OCI-LY1 (cell line): ENCODE results near the gene RAB38.

ENCODE experiments used
- H2AFZ ChIP-seq: fragments of 200-600 bp; sonication (generic), shearing (Covaris generic); 2 replicates; pipeline ENCODE4 v1.6.0; 2014; ENCODE audit warnings: antibody characterized with exemption, mild to moderate bottlenecking, low read length
- H3F3A ChIP-seq: fragments of 200-600 bp; sonication (generic), shearing (Covaris generic); 2 replicates; pipeline ENCODE4 v1.6.0; 2014; ENCODE audit warnings: mild to moderate bottlenecking, antibody characterized with exemption, low read length, moderate library complexity; ENCODE audit not compliant: insufficient read depth
- H3K27ac ChIP-seq: fragments of 200-600 bp; sonication (generic); 2 replicates; pipeline ENCODE4 v1.5.1; 2014; ENCODE audit warnings: low read length, mixed run types, mild to moderate bottlenecking, low read depth; ENCODE audit not compliant: poor library complexity, severe bottlenecking
- H3K27me3 ChIP-seq: fragments of 200-600 bp; sonication (generic); 2 replicates; pipeline ENCODE4 v1.6.0; 2014; ENCODE audit warnings: antibody characterized with exemption, mild to moderate bottlenecking, low read length, moderate library complexity; ENCODE audit not compliant: insufficient read depth
- H3K36me3 ChIP-seq: fragments of 200-600 bp; sonication (generic); 2 replicates; pipeline ENCODE4 v1.6.1; 2014; ENCODE audit warnings: mild to moderate bottlenecking, antibody characterized with exemption, low read length, moderate library complexity, mixed read lengths; ENCODE audit not compliant: insufficient read depth
- H3K4me1 ChIP-seq: fragments of 200-600 bp; sonication (generic); 2 replicates; pipeline ENCODE4 v1.5.1; 2014; ENCODE audit warnings: mild to moderate bottlenecking, low read length, moderate library complexity; ENCODE audit not compliant: insufficient read depth, severe bottlenecking
- H3K4me2 ChIP-seq: fragments of 200-600 bp; sonication (generic), shearing (Covaris generic); 2 replicates; pipeline ENCODE4 v1.6.1; 2014; ENCODE audit warnings: low read length
- H3K4me3 ChIP-seq: fragments of 200-600 bp; sonication (generic); 2 replicates; pipeline ENCODE4 v1.5.1; 2014; ENCODE audit warnings: low read length, low read depth, mild to moderate bottlenecking, mixed read lengths; ENCODE audit not compliant: poor library complexity, severe bottlenecking
- H3K79me2 ChIP-seq: fragments of 200-600 bp; shearing (Covaris generic); 2 replicates; pipeline ENCODE4 v1.6.1; 2016; ENCODE audit warnings: mixed run types, low read length, mixed read lengths; ENCODE audit not compliant: insufficient read depth
- H3K9ac ChIP-seq: fragments of 200-600 bp; sonication (generic), shearing (Covaris generic); 2 replicates; pipeline ENCODE4 v1.6.1; 2014; ENCODE audit warnings: mild to moderate bottlenecking, low read length, mixed read lengths
- H3K9me2 ChIP-seq: fragments of 200-600 bp; sonication (generic), shearing (Covaris generic); 2 replicates; pipeline ENCODE4 v1.6.1; 2014; ENCODE audit warnings: low read depth, mild to moderate bottlenecking, low read length, mixed read lengths
- H3K9me3 ChIP-seq: fragments of 200-600 bp; shearing (Covaris generic); 2 replicates; pipeline ENCODE4 v1.6.1; 2014; ENCODE audit warnings: low read length, mixed read lengths
- H4K20me1 ChIP-seq: fragments of 200-600 bp; sonication (generic), shearing (Covaris generic); 2 replicates; pipeline ENCODE4 v1.6.0; 2016; ENCODE audit warnings: mild to moderate bottlenecking, low read length; ENCODE audit not compliant: insufficient read depth
- CTCF ChIP-seq: fragments of 200-600 bp; sonication (generic), shearing (Covaris generic); IDR thresholded peaks from 2 replicates; pipeline ENCODE4 v1.5.1; 2017; ENCODE audit warnings: mild to moderate bottlenecking, antibody characterized with exemption, low read length, moderate library complexity, mixed read lengths
- EZH2 ChIP-seq: fragments of 200-600 bp; sonication (generic), shearing (Covaris generic); IDR thresholded peaks from 2 replicates; pipeline ENCODE4 v1.8.0; 2017; ENCODE audit warnings: borderline replicate concordance, mixed run types, mild to moderate bottlenecking, antibody characterized with exemption, low read length, moderate library complexity, mixed read lengths

The RAB38 gene

GRCh38 chr11:88098289-88098688, 77.0 kb downstream of the RAB38 start:
- H3K36me3 ChIP-seq = no peaks in the 10 kb centered on the region
- H3K79me2 ChIP-seq = no peaks in the 10 kb centered on the region
- no peaks in the 10 kb centered on the region for H3K4me1 ChIP-seq
- no peak overlapping the region for H3K4me2 ChIP-seq
- H3K27me3 ChIP-seq = no peaks in the 10 kb centered on the region
- no peaks in the 10 kb centered on the region for H3F3A ChIP-seq
- no peak overlapping the region for H3K4me3 ChIP-seq
- TF ChIP-seq EZH2 = no peak
- no peak for TF ChIP-seq CTCF
- no peak overlapping the region for H2AFZ ChIP-seq
- no peaks in the 10 kb centered on the region for H3K9me2 ChIP-seq
- no peak overlapping the region for H3K27ac ChIP-seq
- no peaks in the 10 kb centered on the region for H4K20me1 ChIP-seq
- H3K9ac ChIP-seq = no peak overlapping the region
- H3K9me3 ChIP-seq = no peaks in the 10 kb centered on the region

GRCh38 chr11:88089134-88089533, 86.1 kb downstream of the RAB38 start:
- no peak overlapping the region for H3K27ac ChIP-seq
- no peaks in the 10 kb centered on the region for H3K79me2 ChIP-seq
- no peak overlapping the region for H3K4me2 ChIP-seq
- H3K4me3 ChIP-seq = no peak overlapping the region
- H4K20me1 ChIP-seq = no peaks in the 10 kb centered on the region
- no peaks in the 10 kb centered on the region for H3K9me3 ChIP-seq
- H3K9me2 ChIP-seq = no peaks in the 10 kb centered on the region
- H3F3A ChIP-seq = no peaks in the 10 kb centered on the region
- no peak overlapping the region for H2AFZ ChIP-seq
- H3K27me3 ChIP-seq = no peaks in the 10 kb centered on the region
- H3K36me3 ChIP-seq = no peaks in the 10 kb centered on the region
- H3K4me1 ChIP-seq = no peaks in the 10 kb centered on the region
- H3K9ac ChIP-seq = no peak overlapping the region
- TF ChIP-seq CTCF (no peak), EZH2 (no peak)

- H3K36me3 ChIP-seq = no peaks in the 10 kb centered on the region
- no peaks in the 10 kb centered on the region for H3F3A ChIP-seq
- no peaks in the 10 kb centered on the region for H3K27me3 ChIP-seq
- H3K9me3 ChIP-seq = no peaks in the 10 kb centered on the region
- no peaks in the 10 kb centered on the region for H4K20me1 ChIP-seq
- no peak overlapping the region for H2AFZ ChIP-seq
- no peak overlapping the region for H3K4me2 ChIP-seq
- H3K79me2 ChIP-seq = no peaks in the 10 kb centered on the region
- H3K9me2 ChIP-seq = no peaks in the 10 kb centered on the region
- no peak overlapping the region for H3K27ac ChIP-seq
- TF ChIP-seq CTCF (no peak), EZH2 (no peak)
- H3K9ac ChIP-seq = no peak overlapping the region
- no peaks in the 10 kb centered on the region for H3K4me1 ChIP-seq
- no peak overlapping the region for H3K4me3 ChIP-seq
Measured at GRCh38 chr11:88087337-88087736, 87.9 kb downstream of the RAB38 start.
